Astrocyte (in vitro differentiated cells and primary cell): ENCODE measurements around the gene SNRNP40. TPM values are rescaled to one million over a fixed set of nuclear protein-coding genes. Genes with fewer than 3 reads are reported as not detected.

Experiments
- DNase-seq: peaks from one replicate; pipeline ENCODE4 v3.0.0-alpha.2; 2010; ENCODE audit warnings: low read depth
- FAIRE-seq: peaks from 2 replicates; lab custom pipeline; 2011; peaks lifted over from hg19 to GRCh38; lab: Jason Lieb, UNC
- H2AFZ ChIP-seq: 2 replicates; pipeline ENCODE4 v1.6.0; 2012; ENCODE audit warnings: low read depth, low read length, inconsistent platforms
- H3K27ac ChIP-seq: 2 replicates; pipeline ENCODE4 v1.5.1; 2011; ENCODE audit warnings: low read depth, low read length, inconsistent platforms
- H3K27me3 ChIP-seq: 2 replicates; pipeline ENCODE4 v1.6.0; 2011; ENCODE audit warnings: low read length, inconsistent platforms; ENCODE audit not compliant: insufficient read depth
- H3K36me3 ChIP-seq: 2 replicates; pipeline ENCODE4 v1.5.1; 2011; ENCODE audit warnings: low read length, inconsistent platforms; ENCODE audit not compliant: insufficient read depth
- H3K4me1 ChIP-seq: 2 replicates; pipeline ENCODE4 v1.5.1; 2011; ENCODE audit warnings: low read length, inconsistent platforms; ENCODE audit not compliant: insufficient read depth
- H3K4me2 ChIP-seq: 2 replicates; pipeline ENCODE4 v1.6.0; 2012; ENCODE audit warnings: low read length, inconsistent platforms
- H3K4me3 ChIP-seq: 2 replicates; pipeline ENCODE4 v1.5.1; 2011; ENCODE audit warnings: low read depth, mild to moderate bottlenecking, low read length, inconsistent platforms; ENCODE audit not compliant: insufficient read depth
- H3K79me2 ChIP-seq: 2 replicates; pipeline ENCODE4 v1.6.0; 2012; ENCODE audit warnings: mild to moderate bottlenecking, low read length, inconsistent platforms; ENCODE audit not compliant: insufficient read depth
- H3K9ac ChIP-seq: 2 replicates; pipeline ENCODE4 v1.6.0; 2012; ENCODE audit warnings: mild to moderate bottlenecking, low read length, inconsistent platforms
- H3K9me3 ChIP-seq: 2 replicates; pipeline ENCODE4 v1.5.1; 2012; ENCODE audit warnings: low read depth, mild to moderate bottlenecking, low read length, inconsistent platforms; ENCODE audit not compliant: insufficient read depth
- H4K20me1 ChIP-seq: 2 replicates; pipeline ENCODE4 v1.6.0; 2012; ENCODE audit warnings: low read length, inconsistent platforms; ENCODE audit not compliant: insufficient read depth
- H3K27ac Mint-ChIP-seq: one replicate; pipeline ENCODE4 v1.8.0; 2021; ENCODE audit warnings: mild to moderate bottlenecking, mixed read lengths; ENCODE audit not compliant: unreplicated experiment
- H3K27me3 Mint-ChIP-seq: one replicate; pipeline ENCODE4 v1.8.0; 2021; ENCODE audit warnings: low read depth, mixed read lengths; ENCODE audit not compliant: unreplicated experiment
- H3K36me3 Mint-ChIP-seq: one replicate; pipeline ENCODE4 v1.8.0; 2021; ENCODE audit warnings: low read depth, mixed read lengths; ENCODE audit not compliant: unreplicated experiment
- H3K4me1 Mint-ChIP-seq: one replicate; pipeline ENCODE4 v1.8.0; 2021; ENCODE audit warnings: low read depth, mixed read lengths; ENCODE audit not compliant: unreplicated experiment
- H3K4me3 Mint-ChIP-seq: one replicate; pipeline ENCODE4 v1.8.0; 2021; ENCODE audit warnings: mild to moderate bottlenecking, moderate library complexity, mixed read lengths; ENCODE audit not compliant: unreplicated experiment
- H3K9me3 Mint-ChIP-seq: one replicate; pipeline ENCODE4 v1.8.0; 2021; ENCODE audit warnings: mild to moderate bottlenecking, mixed read lengths; ENCODE audit not compliant: unreplicated experiment
- CTCF ChIP-seq: IDR thresholded peaks from 2 replicates; pipeline ENCODE4 v1.5.1; 2011; ENCODE audit warnings: low read depth, mild to moderate bottlenecking, inconsistent platforms, low read length, moderate library complexity; ENCODE audit not compliant: insufficient read depth
- EZH2 ChIP-seq: IDR thresholded peaks from 2 replicates; pipeline ENCODE4 v1.6.1; 2012; ENCODE audit warnings: mild to moderate bottlenecking, low read length, inconsistent platforms; ENCODE audit not compliant: insufficient read depth
- total RNA-seq: library from RNA; stranded (reverse); gene quantifications from 2 replicates; pipeline ENCODE4 v1.2.1, GENCODE V29; 2021

The SNRNP40 gene
- total RNA-seq, 1 donor from 2014 or later: 42.0 TPM

GRCh38 chr1:31273619-31274018 lies 23.0 kb downstream of the SNRNP40 start:
- Histone ChIP-seq H3K4me2 (no peak overlapping the region), H2AFZ (no peak overlapping the region), H3K36me3 (peaks cover 44% of the 10 kb centered on the region), H3K4me3 (no peak overlapping the region), H3K79me2 (peaks cover 2% of the 10 kb centered on the region), H3K4me1 (no peaks in the 10 kb centered on the region), H3K27me3 (no peaks in the 10 kb centered on the region), H3K9ac (no peak overlapping the region), H4K20me1 (peaks cover 30% of the 10 kb centered on the region), H3K27ac (no peak overlapping the region), H3K9me3 (no peaks in the 10 kb centered on the region)
- Mint-ChIP-seq H3K27me3 (no peaks in the 10 kb centered on the region), H3K4me3 (no peak overlapping the region), H3K36me3 (peaks cover 14% of the 10 kb centered on the region), H3K9me3 (no peaks in the 10 kb centered on the region), H3K4me1 (peaks cover under 1% of the 10 kb centered on the region), H3K27ac (no peak overlapping the region)
- DNase-seq (no peak), FAIRE-seq (no peak)
- TF ChIP-seq EZH2: no peak
- TF ChIP-seq CTCF: no peak

DNA sequence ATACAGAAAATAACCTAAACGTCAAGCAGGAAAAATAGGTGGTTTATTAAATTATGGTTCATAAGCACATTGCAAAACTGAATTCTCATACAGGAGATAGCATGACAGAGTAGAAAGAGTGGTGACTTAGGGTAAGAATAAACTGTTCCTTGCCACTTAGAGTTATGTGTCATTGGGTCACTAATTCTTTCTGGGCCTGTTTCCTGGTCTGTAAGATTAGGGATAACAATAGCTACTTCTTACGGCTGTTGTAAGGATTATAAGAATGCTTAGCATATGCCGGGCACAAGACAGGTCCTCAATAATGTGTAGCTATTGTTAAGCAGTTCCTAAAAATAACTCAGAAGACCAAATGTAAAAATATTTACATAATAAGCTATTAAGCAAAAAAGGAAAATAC lies 24.2 kb downstream of the SNRNP40 start:
- H3K4me3 ChIP-seq: no peak overlapping the region
- H3K79me2 ChIP-seq: no peaks in the 10 kb centered on the region
- Mint-ChIP-seq H3K4me1 (peaks cover under 1% of the 10 kb centered on the region), H3K9me3 (no peaks in the 10 kb centered on the region), H3K4me3 (no peak overlapping the region), H3K36me3 (peaks cover 20% of the 10 kb centered on the region), H3K27me3 (no peaks in the 10 kb centered on the region), H3K27ac (no peak overlapping the region)
- H3K4me2 ChIP-seq: no peak overlapping the region
- no peaks in the 10 kb centered on the region for H3K27me3 ChIP-seq
- peaks cover 48% of the 10 kb centered on the region for H3K36me3 ChIP-seq
- TF ChIP-seq EZH2 (no peak), CTCF (no peak)
- DNase-seq (no peak), FAIRE-seq (no peak)
- H4K20me1 ChIP-seq: peaks cover 28% of the 10 kb centered on the region
- H3K4me1 ChIP-seq: no peaks in the 10 kb centered on the region
- H3K9me3 ChIP-seq: no peaks in the 10 kb centered on the region
- H2AFZ ChIP-seq: no peak overlapping the region
- no peak overlapping the region for H3K9ac ChIP-seq
- H3K27ac ChIP-seq: no peak overlapping the region

GRCh38 chr1:31266547-31266946 lies 30.0 kb downstream of the SNRNP40 start:
- H4K20me1 ChIP-seq: peaks cover 5% of the 10 kb centered on the region
- H2AFZ ChIP-seq: no peak overlapping the region
- FAIRE-seq: no peak
- Mint-ChIP-seq H3K4me3 (no peak overlapping the region), H3K36me3 (peaks cover 18% of the 10 kb centered on the region), H3K27ac (no peak overlapping the region), H3K4me1 (peaks cover 14% of the 10 kb centered on the region), H3K27me3 (no peaks in the 10 kb centered on the region), H3K9me3 (no peaks in the 10 kb centered on the region)
- H3K4me1 ChIP-seq: no peaks in the 10 kb centered on the region
- H3K9ac ChIP-seq: no peak overlapping the region
- peaks cover 60% of the 10 kb centered on the region for H3K36me3 ChIP-seq
- no peak overlapping the region for H3K4me3 ChIP-seq
- TF ChIP-seq EZH2: no peak
- TF ChIP-seq CTCF: no peak
- H3K9me3 ChIP-seq: no peaks in the 10 kb centered on the region
- H3K79me2 ChIP-seq: no peaks in the 10 kb centered on the region
- H3K27me3 ChIP-seq: no peaks in the 10 kb centered on the region
- no peak for DNase-seq
- no peak overlapping the region for H3K27ac ChIP-seq
- no peak overlapping the region for H3K4me2 ChIP-seq
